H1 (cell line): ENCODE results near the gene MRRF. TPM values are rescaled to one million over a fixed set of nuclear protein-coding genes. Genes with fewer than 3 reads are reported as not detected.

Experiments
- CTCF ChIA-PET: fragments of 300-600 bp; sonication (Branson Sonifier 250); formaldehyde crosslinking; loops from one replicate; lab custom pipeline; 2021; ENCODE audit not compliant: partially characterized antibody; lab: Charles Lee
- POLR2A ChIA-PET: fragments of 300-600 bp; sonication (Branson Sonifier 250); formaldehyde crosslinking; loops from one replicate; lab custom pipeline; 2021; ENCODE audit warnings: inconsistent platforms; ENCODE audit not compliant: partially characterized antibody; lab: Charles Lee
- DNase-seq, 2 experiments: peaks; one replicate each; pipeline versions ENCODE4 v3.0.0 to v3.0.0-alpha.2; 2010 to 2022; ENCODE audit warnings: low spot score in 2 of 2, low read depth in 1 of 2, mixed read lengths in 1 of 2
- FAIRE-seq: peaks from 2 replicates; lab custom pipeline; 2011; peaks lifted over from hg19 to GRCh38; lab: Jason Lieb, UNC
- H2AFZ ChIP-seq: 2 replicates; pipeline ENCODE4 v1.8.1; 2012; ENCODE audit warnings: low read length, inconsistent platforms
- H2AK5ac ChIP-seq: 2 replicates; pipeline ENCODE4 v1.6.1; 2013; ENCODE audit warnings: low read depth, low read length
- H2BK120ac ChIP-seq: replicated peaks from 2 replicates; pipeline ENCODE3; 2013; ENCODE audit warnings: low read depth, low read length, inconsistent platforms
- H2BK12ac ChIP-seq: 2 replicates; pipeline ENCODE4 v1.6.1; 2013; ENCODE audit warnings: low read depth, low read length
- H2BK15ac ChIP-seq: 2 replicates; pipeline ENCODE4 v1.6.1; 2013; ENCODE audit warnings: low read length
- H2BK20ac ChIP-seq: 2 replicates; pipeline ENCODE4 v1.6.1; 2013; ENCODE audit warnings: low read length
- H2BK5ac ChIP-seq: 2 replicates; pipeline ENCODE4 v1.6.1; 2013; ENCODE audit warnings: low read depth, low read length
- H3K14ac ChIP-seq: 2 replicates; pipeline ENCODE4 v1.6.1; 2013; ENCODE audit warnings: inconsistent platforms; ENCODE audit not compliant: insufficient read length
- H3K18ac ChIP-seq: 2 replicates; pipeline ENCODE4 v1.6.1; 2013; ENCODE audit warnings: low read length; ENCODE audit errors: extremely low read depth
- H3K23ac ChIP-seq: 2 replicates; pipeline ENCODE4 v1.6.1; 2013; ENCODE audit warnings: inconsistent platforms; ENCODE audit not compliant: insufficient read length
- H3K23me2 ChIP-seq: 2 replicates; pipeline ENCODE4 v1.6.1; 2013; ENCODE audit warnings: low read depth, low read length
- H3K27ac ChIP-seq: 2 replicates; pipeline ENCODE4 v1.6.1; 2011; ENCODE audit warnings: low read depth, low read length, inconsistent platforms
- H3K27me3 ChIP-seq, 4 experiments: replicated peaks in 1 of 4; 1 replicate in 1 of 4; 2 replicates in 3 of 4; pipeline versions ENCODE4 v1.6.1 to v1.8.1; 2011 to 2013; ENCODE audit warnings: low read length in 3 of 4, mild to moderate bottlenecking in 3 of 4, inconsistent platforms in 2 of 4, mixed read lengths in 2 of 4, moderate library complexity in 1 of 4; ENCODE audit not compliant: control insufficient read depth in 3 of 4, insufficient read depth in 3 of 4; ENCODE audit errors: extremely low read depth in 1 of 4
- H3K36me3 ChIP-seq, 4 experiments: 2 replicates each; pipeline versions ENCODE4 v1.6.1 to v1.8.1; 2011 to 2013; ENCODE audit warnings: mild to moderate bottlenecking in 4 of 4, low read length in 3 of 4, moderate library complexity in 2 of 4, control low read depth in 1 of 4, inconsistent platforms in 1 of 4; ENCODE audit not compliant: insufficient read depth in 4 of 4, control insufficient read depth in 2 of 4
- H3K4ac ChIP-seq: replicated peaks from 2 replicates; pipeline ENCODE3; 2013; ENCODE audit warnings: low read length, low read depth, mixed read lengths, inconsistent platforms; ENCODE audit not compliant: insufficient read length
- H3K4me1 ChIP-seq, 4 experiments: replicated peaks in 1 of 4; 1 replicate in 1 of 4; 2 replicates in 3 of 4; pipeline versions ENCODE4 v1.6.1 to v1.8.1; 2011 to 2013; ENCODE audit warnings: low read length in 3 of 4, inconsistent platforms in 2 of 4, mixed read lengths in 1 of 4; ENCODE audit not compliant: insufficient read depth in 4 of 4, control insufficient read depth in 3 of 4
- H3K4me2 ChIP-seq, 2 experiments: 2 replicates each; pipeline versions ENCODE4 v1.6.1 to v1.8.1; 2011 to 2013; ENCODE audit warnings: low read depth in 2 of 2, low read length in 2 of 2, control low read depth in 1 of 2, inconsistent platforms in 1 of 2, mild to moderate bottlenecking in 1 of 2; ENCODE audit not compliant: insufficient read depth in 1 of 2
- H3K4me3 ChIP-seq, 4 experiments: fragments of 200-600, 300-600 bp in 1 of 4; sonication (generic), shearing (Covaris generic), sonication (Bioruptor Twin) in 1 of 4; 2 replicates each; pipeline versions ENCODE4 v1.5.1 to v1.8.1; 2011 to 2016; ENCODE audit warnings: low read length in 4 of 4, low read depth in 3 of 4, control low read depth in 2 of 4, inconsistent platforms in 2 of 4, mild to moderate bottlenecking in 2 of 4, mixed read lengths in 1 of 4, moderate library complexity in 1 of 4; ENCODE audit not compliant: insufficient read depth in 2 of 4; ENCODE audit errors: extremely low read depth in 1 of 4
- H3K56ac ChIP-seq: replicated peaks from 2 replicates; pipeline ENCODE3; 2013; ENCODE audit warnings: low read depth, mild to moderate bottlenecking, mixed read lengths, low read length, inconsistent platforms; ENCODE audit not compliant: insufficient read length
- H3K79me1 ChIP-seq: 2 replicates; pipeline ENCODE4 v1.6.1; 2013; ENCODE audit warnings: low read depth, low read length, control low read depth
- H3K79me2 ChIP-seq, 2 experiments: 2 replicates each; pipeline versions ENCODE4 v1.6.1 to v1.8.1; 2012 to 2013; ENCODE audit warnings: low read length in 2 of 2, mild to moderate bottlenecking in 2 of 2, inconsistent platforms in 1 of 2; ENCODE audit not compliant: insufficient read depth in 2 of 2, control insufficient read depth in 1 of 2
- H3K9ac ChIP-seq, 4 experiments: replicated peaks in 1 of 4; 1 replicate in 1 of 4; 2 replicates in 3 of 4; pipeline versions ENCODE4 v1.6.1 to v1.8.1; 2011 to 2013; ENCODE audit warnings: low read depth in 3 of 4, low read length in 3 of 4, control low read depth in 2 of 4, mild to moderate bottlenecking in 2 of 4, moderate library complexity in 2 of 4, inconsistent platforms in 1 of 4; ENCODE audit errors: extremely low read depth in 1 of 4
- H3K9me3 ChIP-seq, 2 experiments: 2 replicates each; pipeline versions ENCODE4 v1.6.1 to v1.8.1; 2012 to 2013; ENCODE audit warnings: mild to moderate bottlenecking in 2 of 2, moderate library complexity in 2 of 2, control low read depth in 1 of 2, inconsistent platforms in 1 of 2, low read depth in 1 of 2, low read length in 1 of 2, mixed read lengths in 1 of 2; ENCODE audit not compliant: insufficient read depth in 2 of 2
- H4K20me1 ChIP-seq, 2 experiments: replicated peaks in 1 of 2; 2 replicates each; pipeline versions ENCODE3 to v1.8.1; 2011 to 2013; ENCODE audit warnings: inconsistent platforms in 2 of 2, low read length in 2 of 2, mild to moderate bottlenecking in 1 of 2; ENCODE audit not compliant: insufficient read depth in 2 of 2, control insufficient read depth in 1 of 2
- H4K5ac ChIP-seq: 2 replicates; pipeline ENCODE4 v1.6.1; 2013; ENCODE audit warnings: low read length, low read depth, mixed read lengths, inconsistent platforms; ENCODE audit not compliant: insufficient read length
- H4K8ac ChIP-seq: 2 replicates; pipeline ENCODE4 v1.8.0; 2013; ENCODE audit warnings: mild to moderate bottlenecking, moderate library complexity, low read length, inconsistent platforms; ENCODE audit not compliant: insufficient read depth; ENCODE audit errors: extremely low read depth
- H4K91ac ChIP-seq: replicated peaks from 2 replicates; pipeline ENCODE3; 2013; ENCODE audit warnings: low read length, mixed read lengths, inconsistent platforms; ENCODE audit not compliant: insufficient read length
- JUN ChIP-seq: IDR thresholded peaks from 2 replicates; pipeline ENCODE4 v1.6.1; 2011; ENCODE audit warnings: low read depth, mild to moderate bottlenecking, improper control_type of control experiment, low read length
- KDM4A ChIP-seq: IDR thresholded peaks from one replicate; pipeline ENCODE4 v1.7.1; 2012; ENCODE audit warnings: low read depth, mild to moderate bottlenecking, moderate library complexity, low read length, inconsistent platforms; ENCODE audit not compliant: severe bottlenecking
- RNF2 ChIP-seq: fragments of 200-900, 300-1000 bp; sonication (generic); IDR thresholded peaks from 2 replicates; pipeline ENCODE4 v1.7.1; 2016; ENCODE audit warnings: borderline replicate concordance, low read depth, mild to moderate bottlenecking, antibody characterized with exemption, low read length; ENCODE audit not compliant: poor library complexity, severe bottlenecking; ENCODE audit errors: missing control alignments
- SUZ12 ChIP-seq: fragments of 200-600 bp; sonication (generic); IDR thresholded peaks from 2 replicates; pipeline ENCODE4 v1.6.1; 2012; ENCODE audit warnings: mild to moderate bottlenecking, inconsistent platforms, low read length, moderate library complexity, mixed read lengths
- TAF7 ChIP-seq: optimal IDR thresholded peaks from 2 replicates; pipeline ENCODE3; 2011; ENCODE audit warnings: low read depth, mild to moderate bottlenecking, inconsistent platforms, low read length, moderate library complexity, borderline replicate concordance
- WGBS, 2 experiments: shearing (Covaris generic) in 1 of 2; methylation state at CpG; one replicate each; pipeline versions ENCODE4 v1.1.6 to v1.1.7; 2013 to 2015; ENCODE audit warnings: low lambda C conversion rate in 2 of 2, mixed read lengths in 2 of 2, inconsistent platforms in 1 of 2, low coverage in 1 of 2, missing lambda C conversion rate in 1 of 2; ENCODE audit not compliant: insufficient replicate concordance in 2 of 2, insufficient coverage in 1 of 2, insufficient read length in 1 of 2; ENCODE audit errors: extremely low coverage in 1 of 2, missing lambda C conversion rate in 1 of 2; 5-methylcytosine and 5-hydroxymethylcytosine counted together
- polyA plus RNA-seq, 7 experiments: library from polyadenylated mRNA; depleted of rRNA in 3 of 7; stranded (reverse) in 5 of 7; unstranded in 2 of 7; fragments of >200 nt in 5 of 7; fragments of 200-250 nt in 2 of 7; gene quantifications; 1 replicate in 5 of 7; 2 replicates in 1 of 7; 4 replicates in 1 of 7; pipeline versions ENCODE4 v1.2.1 to v1.2.3, GENCODE V29; 2011 to 2013; ENCODE audit warnings: missing spikeins in 2 of 7, mixed read lengths in 2 of 7
- total RNA-seq: library from RNA; stranded (reverse); fragmentation: NEBNext Ultra II Directional; extraction: Animal tissue kit (Norgen Biotek cat#: 25700); gene quantifications from 2 replicates; pipeline ENCODE4 v1.2.1, GENCODE V29; 2021

Gene MRRF
- total and polyA plus RNA-seq, 2 of the 8 experiments (the other 6 are each of a cell fraction or from before 2014, with no cell fraction given): 29.4 to 47.8 TPM

DNA sequence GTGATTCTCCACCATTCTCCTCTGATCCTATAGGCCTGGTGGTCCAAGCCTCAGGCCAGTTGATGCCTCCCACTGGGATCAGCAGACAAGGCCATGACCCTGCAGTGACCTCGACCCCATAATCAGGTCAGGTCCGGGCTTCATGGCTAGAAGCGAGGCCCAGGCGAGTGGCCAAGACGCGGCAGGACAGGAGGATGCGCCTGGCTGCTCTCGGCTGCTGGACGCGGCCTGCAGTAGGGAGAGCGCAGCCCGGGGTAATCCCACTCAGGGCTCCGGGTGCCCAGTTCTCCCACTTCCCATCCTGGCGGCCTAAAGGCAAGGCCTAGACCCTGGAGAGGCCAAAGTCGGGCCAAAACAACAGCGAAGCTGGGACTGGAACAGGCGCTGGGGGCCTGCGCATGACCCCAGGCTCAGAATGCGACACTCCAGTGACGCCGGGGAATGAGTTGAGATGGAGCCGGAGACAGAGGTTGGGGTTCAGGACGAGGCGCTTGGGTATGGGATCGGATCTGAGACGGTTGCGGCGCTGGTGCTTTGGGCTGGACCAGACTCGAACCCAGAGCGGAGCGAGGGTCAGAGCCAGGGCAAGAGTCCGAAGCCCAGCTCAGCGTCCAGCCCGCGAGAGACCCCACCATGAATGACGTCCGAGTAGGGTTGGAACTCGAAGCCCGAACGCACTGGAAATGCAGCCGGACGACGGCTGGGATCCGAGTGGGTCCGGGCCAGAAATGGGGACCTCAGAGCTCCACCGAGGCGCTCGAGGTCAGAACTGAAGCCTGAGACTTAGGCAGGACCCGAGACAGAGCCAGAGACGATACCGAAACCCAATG is 39.2 kb upstream of the MRRF start:
- Histone ChIP-seq H3K9ac (no peak overlapping the region), H3K4ac (no peak overlapping the region), H3K23me2 (peaks cover 11% of the 10 kb centered on the region; the same call in 1 of the 2 replicates), H3K4me3 (peak overlapping the region in 3 of 4 experiments; percentile 15 to 48 (median 17); a peak in 4 of 8 replicates), H3K36me3 (peaks cover 0 to 4% (median 0%) of the 10 kb centered on the region in 4 experiments; a peak in 1 of 8 replicates), H4K20me1 (peaks cover 14 to 36% of the 10 kb centered on the region in 2 experiments), H3K79me1 (no peaks in the 10 kb centered on the region), H3K27ac (no peak overlapping the region), H3K79me2 (no peaks in the 10 kb centered on the region), H3K27me3 (peaks cover 92 to 100% (median 99%) of the 10 kb centered on the region in 4 experiments), H3K18ac (no peak overlapping the region; the same call in 1 of the 2 replicates), H2AFZ (peak overlapping the region; percentile 7; the same call in 1 of the 2 replicates), H2AK5ac (no peak overlapping the region), H3K23ac (no peak overlapping the region), H4K5ac (no peak overlapping the region), H2BK120ac (no peak overlapping the region), H2BK15ac (no peak overlapping the region), H3K4me1 (peaks cover 5 to 43% (median 23%) of the 10 kb centered on the region in 4 experiments), H4K91ac (no peak overlapping the region), H3K56ac (no peak overlapping the region), H3K4me2 (peak overlapping the region; percentile 57 to 73), H2BK20ac (no peak overlapping the region; the same call in 1 of the 2 replicates), H2BK12ac (peak overlapping the region; percentile 87; the same call in 1 of the 2 replicates), H2BK5ac (no peak overlapping the region; the same call in 1 of the 2 replicates), H4K8ac (peak overlapping the region; percentile 66), H3K14ac (no peak overlapping the region), H3K9me3 (no peaks in the 10 kb centered on the region)
- POLR2A ChIA-PET: interaction anchor here (0.8 to 2.7 kb wide), 5 partner anchors 9 to 100 kb away, joined by 5 to 26 read pairs (median 6); partner anchors contain the start of genes MRRF and RBM18
- FAIRE-seq (no peak), DNase-seq (peak in 1 of 2 experiments; percentile 59)
- TF ChIP-seq KDM4A (peak; percentile 65), RNF2 (peak; percentile 25), TAF7 (no peak), SUZ12 (peak; percentile 97; the same call in 1 of the 2 replicates), JUN (no peak)
- WGBS, 2 experiments: 27% methylated on average over 46 of the region's 51 CpGs; no CpG with 5 or more reads in 1 of the 2 experiments
- CTCF ChIA-PET: interaction anchor here (0.7 to 4.6 kb wide), 10 partner anchors 8 to 126 kb away, joined by 3 to 26 read pairs (median 3); no protein-coding TSS in a partner anchor
